GM18511 (cell line): Measurements from ENCODE around the gene ART5.

Source experiments
- ATAC-seq: cut with Tn5 transposase; IDR thresholded peaks from one replicate; pipeline ENCODE4 v1.9.1; 2021; ENCODE audit warnings: mild to moderate bottlenecking, moderate library complexity; ENCODE audit not compliant: unreplicated experiment

ART5 gene

GRCh38 chr11:3641701-3642070, at the start of gene ART5:
Gene ART5 (minus strand): TSS chr11:3641992. CDS start chr11:3641862, 130 bp downstream.
- no peak for ATAC-seq

- no peak for ATAC-seq
These were observed 45.0 kb upstream of the ART5 start for GRCh38 chr11:3686751-3687150.

- ATAC-seq: no peak
These were observed 44.1 kb upstream of the ART5 start for GRCh38 chr11:3685923-3686322.

GRCh38 chr11:3684819-3685172, 43.0 kb upstream of the ART5 start:
- ATAC-seq: no peak

- ATAC-seq: no peak
These were observed 42.5 kb upstream of the ART5 start for GRCh38 chr11:3684129-3684818.

GRCh38 chr11:3683039-3683438, 41.2 kb upstream of the ART5 start:
- ATAC-seq: no peak

- ATAC-seq: no peak
These were observed 37.3 kb upstream of the ART5 start for GRCh38 chr11:3679077-3679476.

- no peak for ATAC-seq
These were observed 34.2 kb upstream of the ART5 start for GRCh38 chr11:3675971-3676370.

GRCh38 chr11:3674189-3674588, 32.4 kb upstream of the ART5 start:
- ATAC-seq: no peak

- no peak for ATAC-seq
These were observed 29.8 kb upstream of the ART5 start, which contains the start of gene CHRNA10 for GRCh38 chr11:3671334-3672254. Gene CHRNA10 (minus strand): TSS chr11:3671384. CDS start chr11:3671312, 72 bp downstream.

GRCh38 chr11:3669742-3670183, 28.0 kb upstream of the ART5 start:
- no peak for ATAC-seq

GRCh38 chr11:3669128-3669527, 27.3 kb upstream of the ART5 start:
- no peak for ATAC-seq

GRCh38 chr11:3667149-3668035, 25.6 kb upstream of the ART5 start:
- ATAC-seq: no peak

GRCh38 chr11:3666023-3666530, 24.3 kb upstream of the ART5 start:
- ATAC-seq: no peak

- no peak for ATAC-seq
These were observed 23.7 kb upstream of the ART5 start for GRCh38 chr11:3665336-3666022.

GRCh38 chr11:3664032-3664630, 22.3 kb upstream of the ART5 start:
- no peak for ATAC-seq

GRCh38 chr11:3662856-3663255, 21.1 kb upstream of the ART5 start:
- ATAC-seq: no peak

- ATAC-seq: no peak
These were observed 19.2 kb upstream of the ART5 start for GRCh38 chr11:3660960-3661359.

- no peak for ATAC-seq
These were observed 18.1 kb upstream of the ART5 start for GRCh38 chr11:3659595-3660515.
